Kidney (tissue), 14 donors: Measurements from ENCODE around the gene PRPSAP1. TPM values are rescaled to one million over a fixed set of nuclear protein-coding genes. Genes with fewer than 3 reads are reported as not detected.
A peak's percentile ranks its signal among the peaks of the same experiment; 100 is the strongest.

Experiments
- DNase-seq, 5 donors: peaks; one replicate each; pipeline ENCODE4 v3.0.0-alpha.2; 2013 to 2020
- FAIRE-seq: peaks from 2 replicates; lab custom pipeline; 2012; peaks lifted over from hg19 to GRCh38; lab: Jason Lieb, UNC
- H3K27ac ChIP-seq, 2 donors: one replicate each; pipeline ENCODE4 v1.7.0; 2013; ENCODE audit warnings: low read depth in 2 of 2, low read length in 2 of 2, inconsistent platforms in 1 of 2
- H3K27me3 ChIP-seq: one replicate; pipeline ENCODE4 v1.7.1; 2013; ENCODE audit warnings: low read length, inconsistent platforms; ENCODE audit not compliant: control insufficient read depth, insufficient read depth
- H3K36me3 ChIP-seq, 3 donors: one replicate each; pipeline versions ENCODE4 v1.7.0 to v1.7.1; 2013; ENCODE audit warnings: low read length in 3 of 3, control low read depth in 1 of 3, inconsistent platforms in 1 of 3; ENCODE audit not compliant: insufficient read depth in 3 of 3, control insufficient read depth in 2 of 3
- H3K4me1 ChIP-seq, 3 donors: one replicate each; pipeline versions ENCODE4 v1.7.0 to v1.7.1; 2013; ENCODE audit warnings: low read length in 3 of 3, inconsistent platforms in 1 of 3, low read depth in 1 of 3; ENCODE audit not compliant: control insufficient read depth in 2 of 3, insufficient read depth in 2 of 3
- H3K4me3 ChIP-seq, 3 donors: one replicate each; pipeline versions ENCODE4 v1.7.0 to v1.8.1; 2013; ENCODE audit warnings: low read length in 3 of 3, control low read depth in 1 of 3, inconsistent platforms in 1 of 3
- H3K9ac ChIP-seq, 3 donors: one replicate each; pipeline versions ENCODE4 v1.7.0 to v1.7.1; 2013; ENCODE audit warnings: low read length in 3 of 3, control low read depth in 1 of 3, inconsistent platforms in 1 of 3
- H3K9me3 ChIP-seq, 3 donors: one replicate each; pipeline versions ENCODE4 v1.7.0 to v1.7.1; 2013; ENCODE audit warnings: low read length in 3 of 3, control low read depth in 1 of 3, inconsistent platforms in 1 of 3; ENCODE audit not compliant: control insufficient read depth in 2 of 3, insufficient read depth in 1 of 3
- CTCF ChIP-seq: IDR thresholded peaks from 3 replicates; pipeline ENCODE4 v1.5.1; 2012; ENCODE audit warnings: mild to moderate bottlenecking, moderate library complexity, borderline replicate concordance; ENCODE audit not compliant: insufficient read depth; ENCODE audit errors: extremely low read depth
- intact Hi-C: fragments of 100-400 bp; cut with DNase I; formaldehyde crosslinking; loops from one replicate; pipeline ENCODE4 v1.11.1; 2022
- polyA plus RNA-seq: library from polyadenylated mRNA; stranded (reverse); fragments of 350-450 nt; fragmentation: Illumina TruSeq; extraction: RNeasy Lipid Tissue Mini Kit (QIAGEN cat#74804); gene quantifications from one replicate; pipeline ENCODE4 v1.2.3, GENCODE V29; 2014; ENCODE audit warnings: low read depth, low replicate concordance; ENCODE audit not compliant: insufficient read depth
- total RNA-seq: library from RNA; stranded (reverse); fragmentation: NEBNext Ultra II Directional; extraction: Animal tissue kit (Norgen Biotek cat#: 25700); gene quantifications from one replicate; pipeline ENCODE4 v1.2.1, GENCODE V29; 2021
- donor health status: control.
- donor health status: control.
- donor health status: control.
- donor health status: control.
- donor health status: control.
- donor health status: DM: yes; HTN: yes; CAD: no.
- donor health status: Normal renal cell carcinoma (clear cell type).

The PRPSAP1 gene
- total and polyA plus RNA-seq, 2 donors from 2014 or later, result 37.6 to 39.9 TPM

- TF ChIP-seq CTCF, result no peak
- Histone ChIP-seq H3K9ac (no peak overlapping the region), H3K36me3 (no peaks in the 10 kb centered on the region), H3K27ac (no peak overlapping the region), H3K4me3 (no peak overlapping the region), H3K9me3 (no peaks in the 10 kb centered on the region), H3K4me1 (peaks cover 0 to 5% (median 0%) of the 10 kb centered on the region in 3 donors), H3K27me3 (no peaks in the 10 kb centered on the region)
- intact Hi-C loops, result no loop called here
- DNase-seq (no peak), FAIRE-seq (no peak)
These were observed 5.7 kb upstream of the PRPSAP1 start for GRCh38 chr17:76359375-76359774.

GRCh38 chr17:76357597-76358158 is 4.0 kb upstream of the PRPSAP1 start:
- intact Hi-C loops, result no loop called here
- H3K27me3 ChIP-seq, result no peaks in the 10 kb centered on the region
- no peak for FAIRE-seq

GRCh38 chr17:76356803-76357456 is 3.2 kb upstream of the PRPSAP1 start:
- TF ChIP-seq CTCF, result no peak
- intact Hi-C loops, result no loop called here
- no peak overlapping the region for H3K9ac ChIP-seq
- DNase-seq (no peak), FAIRE-seq (no peak)
- H3K4me3 ChIP-seq, result no peak overlapping the region
- peaks cover 0 to 5% (median 0%) of the 10 kb centered on the region in 3 donors for H3K4me1 ChIP-seq
- no peak overlapping the region for H3K27ac ChIP-seq
- H3K27me3 ChIP-seq, result no peaks in the 10 kb centered on the region
- no peaks in the 10 kb centered on the region for H3K9me3 ChIP-seq
- H3K36me3 ChIP-seq, result no peaks in the 10 kb centered on the region

More at GRCh38 chr17:76357597-76358158, 4.0 kb upstream of the PRPSAP1 start:
- H3K4me3 ChIP-seq, result no peak overlapping the region
- no peak for TF ChIP-seq CTCF
- no peak overlapping the region for H3K9ac ChIP-seq
- H3K27ac ChIP-seq, result no peak overlapping the region
- H3K4me1 ChIP-seq, result peaks cover 0 to 8% (median 0%) of the 10 kb centered on the region in 3 donors
- DNase-seq, result peak in 1 of 5 donors; percentile 29
- H3K9me3 ChIP-seq, result no peaks in the 10 kb centered on the region
- no peaks in the 10 kb centered on the region for H3K36me3 ChIP-seq
